ENCODE measurements around the gene CMIP.

The CMIP gene

DNA sequence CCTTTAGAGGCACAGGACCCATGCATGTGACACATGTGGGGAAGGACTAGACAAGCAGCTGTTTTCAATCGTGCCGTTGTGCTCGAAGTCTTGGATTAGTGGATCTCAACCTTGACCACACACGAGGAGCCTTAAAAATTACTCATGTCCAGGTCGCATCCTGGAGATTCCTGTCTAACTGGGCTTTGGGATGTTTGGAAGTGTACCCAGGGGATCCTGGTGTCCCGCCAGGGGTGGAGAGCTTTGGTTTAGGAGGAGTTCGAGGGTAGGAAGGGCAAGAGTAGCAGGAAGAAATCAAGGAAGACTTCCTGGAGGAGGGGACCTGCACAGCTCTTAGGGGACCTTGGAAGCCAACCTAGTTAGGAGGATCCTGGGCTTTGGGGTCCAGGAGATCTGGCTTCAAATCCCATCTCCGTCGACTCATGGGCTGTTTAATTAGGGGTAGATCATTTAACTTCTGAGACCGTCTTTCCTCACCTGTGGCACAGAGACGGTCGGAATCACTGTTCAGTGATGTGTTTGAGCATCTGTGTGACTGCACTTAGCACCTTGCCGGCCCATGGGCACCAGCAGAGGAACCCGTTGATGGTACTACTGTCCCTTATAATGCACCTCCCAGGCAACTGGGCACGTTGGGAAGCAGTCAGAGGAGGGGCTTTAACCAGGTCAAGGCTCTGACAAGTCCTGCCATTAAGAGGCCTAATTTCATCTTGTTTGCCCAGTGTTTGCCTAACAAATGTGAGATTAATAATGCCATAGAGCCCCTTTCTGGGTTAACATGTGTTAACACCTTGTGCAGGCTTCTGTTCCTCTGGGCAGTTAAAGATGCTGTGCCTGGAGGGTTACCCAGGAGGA is 232.5 kb downstream of the CMIP start:
- no peak overlapping the region for H3K27ac ChIP-seq
- H3K4me3 ChIP-seq (ENCODE audit: low read depth, low read length): no peak overlapping the region
- H3K27me3 ChIP-seq (ENCODE audit: control insufficient read depth, insufficient read depth, low read length): no peaks in the 10 kb centered on the region
- no peak overlapping the region for H3K9ac ChIP-seq
- no peak overlapping the region for H3K4me2 ChIP-seq (ENCODE audit: low read length)
- TF ChIP-seq, protein P1, sequence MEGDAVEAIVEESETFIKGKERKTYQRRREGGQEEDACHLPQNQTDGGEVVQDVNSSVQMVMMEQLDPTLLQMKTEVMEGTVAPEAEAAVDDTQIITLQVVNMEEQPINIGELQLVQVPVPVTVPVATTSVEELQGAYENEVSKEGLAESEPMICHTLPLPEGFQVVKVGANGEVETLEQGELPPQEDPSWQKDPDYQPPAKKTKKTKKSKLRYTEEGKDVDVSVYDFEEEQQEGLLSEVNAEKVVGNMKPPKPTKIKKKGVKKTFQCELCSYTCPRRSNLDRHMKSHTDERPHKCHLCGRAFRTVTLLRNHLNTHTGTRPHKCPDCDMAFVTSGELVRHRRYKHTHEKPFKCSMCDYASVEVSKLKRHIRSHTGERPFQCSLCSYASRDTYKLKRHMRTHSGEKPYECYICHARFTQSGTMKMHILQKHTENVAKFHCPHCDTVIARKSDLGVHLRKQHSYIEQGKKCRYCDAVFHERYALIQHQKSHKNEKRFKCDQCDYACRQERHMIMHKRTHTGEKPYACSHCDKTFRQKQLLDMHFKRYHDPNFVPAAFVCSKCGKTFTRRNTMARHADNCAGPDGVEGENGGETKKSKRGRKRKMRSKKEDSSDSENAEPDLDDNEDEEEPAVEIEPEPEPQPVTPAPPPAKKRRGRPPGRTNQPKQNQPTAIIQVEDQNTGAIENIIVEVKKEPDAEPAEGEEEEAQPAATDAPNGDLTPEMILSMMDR (IDR thresholded peaks at IDR 0.05): no peak
- H3K9me3 ChIP-seq (ENCODE audit: control insufficient read depth, low read length): no peaks in the 10 kb centered on the region
- no peaks in the 10 kb centered on the region for H3K36me3 ChIP-seq (ENCODE audit: control insufficient read depth, insufficient read depth, low read length)
- H3K79me2 ChIP-seq: peaks cover 3% of the 10 kb centered on the region
- H3K4me1 ChIP-seq: no peaks in the 10 kb centered on the region
- H2AFZ ChIP-seq: no peak overlapping the region

DNA sequence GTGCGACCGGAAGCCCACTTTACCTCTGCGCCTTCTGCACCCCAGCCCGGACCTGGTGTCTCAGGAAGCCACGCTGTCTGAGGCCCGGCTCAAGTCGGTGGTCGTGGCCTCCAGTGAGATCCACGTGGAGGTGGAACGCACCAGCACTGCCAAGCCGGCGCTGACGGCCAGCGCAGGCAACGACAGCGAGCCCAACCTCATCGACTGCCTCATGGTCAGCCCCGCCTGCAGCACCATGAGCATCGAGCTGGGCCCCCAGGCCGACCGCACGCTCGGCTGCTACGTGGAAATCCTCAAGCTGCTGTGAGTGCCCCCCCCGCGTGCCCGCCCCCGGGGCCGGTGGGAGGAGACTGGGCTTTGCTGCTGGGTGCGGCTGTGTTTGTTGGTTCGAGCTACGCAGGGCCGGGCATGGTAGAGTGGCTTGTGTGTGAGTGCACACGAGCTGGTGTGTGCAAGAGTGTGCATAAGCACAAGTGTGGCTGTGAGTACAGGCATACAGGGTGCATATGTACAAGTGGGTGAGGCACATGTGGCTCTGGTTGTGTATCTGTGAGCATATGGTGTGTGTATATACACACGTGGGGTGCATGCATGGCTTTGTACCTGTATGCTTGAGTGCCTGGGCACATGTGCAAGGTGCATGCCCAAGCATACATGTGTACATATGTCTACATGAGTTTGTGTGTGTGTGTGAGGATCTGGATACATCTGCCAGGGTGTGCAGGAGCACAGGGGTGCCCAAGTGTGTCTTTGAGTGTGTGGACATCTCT is 233.9 kb downstream of the CMIP start:
- no peak overlapping the region for H2AFZ ChIP-seq
- H3K27ac ChIP-seq: no peak overlapping the region
- TF ChIP-seq, protein P1 (IDR thresholded peaks at IDR 0.05): no peak
- no peak overlapping the region for H3K9ac ChIP-seq
- peaks cover 3% of the 10 kb centered on the region for H3K79me2 ChIP-seq
- no peaks in the 10 kb centered on the region for H3K9me3 ChIP-seq (ENCODE audit: control insufficient read depth, low read length)
- no peaks in the 10 kb centered on the region for H3K36me3 ChIP-seq (ENCODE audit: control insufficient read depth, insufficient read depth, low read length)
- H3K27me3 ChIP-seq (ENCODE audit: control insufficient read depth, insufficient read depth, low read length): no peaks in the 10 kb centered on the region
- no peak overlapping the region for H3K4me3 ChIP-seq (ENCODE audit: low read depth, low read length)
- no peak overlapping the region for H3K4me2 ChIP-seq (ENCODE audit: low read length)
- H3K4me1 ChIP-seq: no peaks in the 10 kb centered on the region

DNA sequence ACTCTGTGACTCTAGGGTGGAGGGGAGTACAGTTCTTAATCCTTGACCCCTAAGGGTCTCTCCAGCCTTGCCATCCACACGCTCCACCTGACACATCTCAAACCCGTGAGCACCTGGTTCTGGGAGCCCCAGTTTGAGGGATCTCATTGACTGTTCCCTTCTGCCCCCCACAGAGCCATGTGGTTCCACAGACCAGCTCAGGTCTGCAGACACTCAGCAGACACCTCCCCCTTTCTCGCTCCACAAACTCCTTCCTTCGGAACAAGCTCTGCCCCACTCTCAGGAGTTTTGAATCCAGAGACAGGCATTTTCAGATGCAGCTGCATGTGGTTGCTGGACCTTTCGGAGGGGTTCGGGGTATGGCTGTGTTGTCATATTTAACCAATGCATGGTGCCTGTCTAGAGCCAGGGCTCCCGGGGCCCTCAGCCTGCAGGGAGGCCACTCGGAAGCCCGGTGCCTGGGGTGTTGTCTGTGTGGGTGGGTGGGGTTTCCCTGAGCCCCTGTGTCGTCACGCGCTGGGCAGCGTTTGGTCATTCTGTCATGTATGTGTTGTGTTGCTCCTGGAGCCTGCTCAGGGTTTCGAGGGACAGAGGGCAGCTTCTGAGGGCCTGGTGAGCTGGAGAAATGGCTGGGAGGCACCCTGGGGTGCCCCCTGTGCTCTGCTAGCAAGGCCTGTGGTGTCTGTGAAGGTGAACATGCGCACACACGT is 235.3 kb downstream of the CMIP start:
- Histone ChIP-seq H3K27me3 (ENCODE audit: control insufficient read depth, insufficient read depth, low read length) (no peaks in the 10 kb centered on the region), H3K9ac (no peak overlapping the region), H3K36me3 (ENCODE audit: control insufficient read depth, insufficient read depth, low read length) (no peaks in the 10 kb centered on the region), H3K4me2 (ENCODE audit: low read length) (no peak overlapping the region), H3K4me1 (no peaks in the 10 kb centered on the region), H3K9me3 (ENCODE audit: control insufficient read depth, low read length) (no peaks in the 10 kb centered on the region), H3K27ac (no peak overlapping the region), H3K4me3 (ENCODE audit: low read depth, low read length) (no peak overlapping the region), H2AFZ (no peak overlapping the region), H3K79me2 (peaks cover 3% of the 10 kb centered on the region)
- TF ChIP-seq, protein P1 (IDR thresholded peaks at IDR 0.05): no peak

DNA sequence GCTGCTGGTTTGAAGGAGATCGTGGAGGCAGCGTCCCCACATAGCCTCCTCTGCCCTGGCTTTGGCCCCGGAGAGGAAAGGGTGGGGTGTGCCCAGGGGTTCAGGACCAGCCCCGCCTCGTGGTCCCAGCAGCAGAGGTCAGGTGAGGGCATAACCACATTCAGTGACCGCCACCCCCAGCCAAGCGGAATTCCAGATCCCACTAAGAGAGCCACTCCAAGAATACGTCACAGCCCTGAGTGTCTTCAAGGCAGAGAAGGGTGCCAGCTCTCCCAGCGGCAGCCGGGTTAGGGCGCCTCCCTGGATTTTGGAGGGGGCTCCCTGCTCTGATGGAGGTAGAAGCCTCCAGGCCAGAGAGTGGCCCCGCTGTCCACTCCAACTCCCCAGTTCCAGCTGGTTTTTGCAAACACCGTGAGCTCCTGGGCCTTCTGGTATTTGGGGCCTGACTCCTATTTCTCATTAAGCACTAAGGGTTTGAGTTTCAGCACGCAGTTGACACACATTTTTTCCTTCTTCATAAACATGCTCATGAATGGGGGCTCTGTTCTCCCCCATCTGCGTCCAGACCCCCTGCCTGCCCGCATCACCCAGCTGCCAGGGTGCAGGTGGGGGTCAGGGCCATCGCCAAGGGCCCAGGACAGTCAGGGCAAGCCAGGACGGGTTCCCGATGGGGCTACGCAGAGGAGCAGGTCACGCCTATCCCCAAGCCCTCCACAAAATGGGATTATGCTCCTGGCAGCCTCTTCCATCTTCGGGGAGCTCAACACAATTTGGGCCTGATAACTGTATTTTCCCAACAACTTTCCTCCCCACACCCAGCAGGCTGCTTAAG is 236.1 kb downstream of the CMIP start:
- Histone ChIP-seq H3K27me3 (ENCODE audit: control insufficient read depth, insufficient read depth, low read length) (no peaks in the 10 kb centered on the region), H3K4me2 (ENCODE audit: low read length) (no peak overlapping the region), H2AFZ (no peak overlapping the region), H3K4me3 (ENCODE audit: low read depth, low read length) (no peak overlapping the region), H3K79me2 (peaks cover 3% of the 10 kb centered on the region), H3K27ac (no peak overlapping the region), H3K9ac (no peak overlapping the region), H3K36me3 (ENCODE audit: control insufficient read depth, insufficient read depth, low read length) (no peaks in the 10 kb centered on the region), H3K9me3 (ENCODE audit: control insufficient read depth, low read length) (no peaks in the 10 kb centered on the region), H3K4me1 (no peaks in the 10 kb centered on the region)
- TF ChIP-seq, protein P1 (IDR thresholded peaks at IDR 0.05): no peak

All from parathyroid adenoma (tissue), 2 donors.